HG03095 (cell line): Measurements from ENCODE around the gene TASOR2.

Experiments
- ATAC-seq: cut with Tn5 transposase; IDR thresholded peaks from one replicate; pipeline ENCODE4 v1.9.1; 2021; ENCODE audit warnings: moderate library complexity; ENCODE audit not compliant: unreplicated experiment

The TASOR2 gene

DNA sequence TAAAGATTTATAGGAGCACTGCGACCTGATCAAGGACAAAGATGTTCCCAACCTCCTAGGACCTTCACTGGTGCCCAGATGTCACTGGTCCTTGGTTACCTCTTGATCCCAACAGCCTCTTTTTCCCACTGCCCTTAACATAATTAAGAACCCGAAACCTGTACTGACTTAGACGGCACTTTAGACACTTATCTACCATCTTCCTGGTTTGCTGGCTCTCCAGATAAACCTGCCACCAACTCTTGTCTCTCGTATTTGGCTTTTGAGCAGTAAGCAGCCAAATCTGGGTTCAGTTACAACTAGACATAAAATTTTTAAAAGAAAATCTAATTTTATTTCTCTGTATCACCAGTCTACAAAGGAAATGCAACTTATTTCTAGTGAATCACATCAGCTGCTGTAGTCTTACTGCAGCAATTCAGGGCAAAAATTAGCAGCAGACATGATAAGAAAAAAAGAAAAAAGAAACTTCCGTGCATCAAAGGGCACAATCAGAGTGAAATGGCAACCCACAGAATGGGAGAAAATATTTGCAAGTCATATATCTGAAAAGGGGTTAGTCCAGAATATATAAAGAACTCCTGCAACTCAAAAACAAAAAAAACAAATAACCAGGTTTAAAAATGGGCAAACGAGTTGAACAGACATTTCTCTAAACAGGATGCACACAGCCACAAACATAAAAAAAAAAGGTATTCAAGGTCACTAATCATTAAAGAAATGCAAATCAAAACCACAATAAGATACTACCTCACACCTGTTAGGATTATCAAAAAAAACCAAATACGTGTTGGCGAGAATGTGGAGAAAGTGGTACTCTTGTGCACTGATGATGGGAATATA lies 27.7 kb upstream of the TASOR2 start:
- no peak for ATAC-seq

DNA sequence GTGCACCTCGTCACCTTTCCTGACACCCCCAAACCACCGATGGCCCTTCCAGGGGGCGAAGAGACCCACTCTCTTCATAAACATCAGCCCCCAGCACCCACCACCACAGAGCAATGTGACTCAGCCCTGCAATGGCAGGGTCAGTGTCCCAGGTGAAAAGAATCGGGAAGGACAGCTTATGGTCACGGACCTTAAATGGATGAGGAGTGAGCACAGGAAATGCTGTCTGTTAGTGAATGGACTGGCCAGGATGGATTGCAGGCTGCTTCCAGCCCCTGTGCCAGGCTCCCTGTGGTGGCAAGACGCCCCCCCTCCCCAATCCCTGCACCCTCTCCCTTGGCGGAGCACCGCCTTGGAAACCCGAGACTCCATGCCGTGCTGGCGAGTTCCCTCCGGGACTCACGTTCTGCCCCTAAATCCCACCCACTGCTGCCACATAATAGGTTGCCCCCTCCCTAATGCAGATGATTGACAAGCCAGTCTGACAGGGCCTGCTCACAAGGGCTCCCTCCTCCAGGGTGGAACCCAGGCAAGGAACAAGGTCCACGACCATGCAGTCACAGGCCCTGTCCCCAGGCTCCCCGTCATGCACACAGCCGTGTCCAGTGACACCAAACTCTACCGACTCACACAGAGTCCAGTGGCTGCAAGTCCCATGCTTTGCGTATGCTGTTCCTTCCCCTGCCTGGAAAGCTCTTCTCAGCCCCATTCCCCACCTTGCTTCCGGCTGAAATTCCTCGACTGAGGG lies 25.6 kb upstream of the TASOR2 start:
- ATAC-seq: no peak

DNA sequence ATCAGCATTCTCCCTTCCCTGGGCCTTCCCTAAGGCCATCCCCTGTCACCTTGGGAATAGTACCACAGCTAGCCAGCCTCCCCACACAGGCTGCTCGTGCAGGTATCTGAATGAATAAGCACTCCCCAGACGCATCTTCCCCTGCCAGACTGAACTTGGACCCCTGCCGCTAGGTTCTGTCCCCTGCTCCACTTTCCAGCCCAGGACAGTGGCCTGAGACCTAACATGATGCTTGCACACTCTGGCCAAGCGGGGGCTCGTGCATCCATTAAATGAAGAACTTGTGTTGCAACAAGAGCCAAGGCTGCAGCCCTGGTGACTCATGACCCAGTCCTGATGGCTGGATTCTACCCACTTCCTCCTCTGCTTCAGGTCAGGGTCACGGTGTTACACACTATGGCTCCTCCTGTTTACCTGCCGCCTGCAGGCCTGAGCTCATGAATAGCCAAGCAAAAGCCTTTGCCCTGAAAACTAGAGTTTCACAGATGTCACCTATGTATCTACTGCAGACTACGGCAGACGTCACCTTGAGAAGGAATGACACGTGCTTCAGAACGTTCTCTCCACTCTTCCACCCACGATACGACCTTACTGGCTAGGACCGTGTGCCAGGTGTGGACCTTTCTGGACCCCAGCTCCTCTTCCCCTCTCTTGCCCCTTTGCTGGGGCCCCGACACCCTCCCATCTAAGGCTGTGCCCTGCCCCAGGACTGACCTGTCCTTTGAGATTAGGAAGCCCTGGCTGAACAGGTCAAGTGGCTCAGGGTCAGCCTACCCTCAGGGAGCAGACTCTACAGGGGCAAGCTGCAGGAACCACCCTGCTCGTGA lies 24.7 kb upstream of the TASOR2 start:
- peak; percentile 76 for ATAC-seq

DNA sequence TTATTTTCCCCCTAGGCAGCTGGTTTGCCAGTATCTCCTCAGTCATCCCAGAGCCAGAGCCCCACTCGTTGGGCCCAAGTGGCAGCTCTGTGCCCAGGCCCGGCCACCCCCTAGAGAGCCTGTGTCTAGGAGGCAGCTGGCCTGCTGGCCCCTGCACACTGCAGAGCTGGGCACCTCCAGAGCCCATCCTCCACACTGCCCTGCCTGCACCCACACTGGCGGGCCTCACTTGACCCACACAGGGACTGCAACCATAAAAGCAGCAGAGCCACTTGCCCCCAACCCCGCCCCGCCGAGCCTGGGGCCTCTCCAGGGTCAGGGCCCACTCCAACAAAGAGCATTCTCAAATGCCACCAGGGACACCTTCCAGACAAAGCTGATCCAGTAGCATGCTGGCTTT lies 23.6 kb upstream of the TASOR2 start:
- ATAC-seq: no peak

DNA sequence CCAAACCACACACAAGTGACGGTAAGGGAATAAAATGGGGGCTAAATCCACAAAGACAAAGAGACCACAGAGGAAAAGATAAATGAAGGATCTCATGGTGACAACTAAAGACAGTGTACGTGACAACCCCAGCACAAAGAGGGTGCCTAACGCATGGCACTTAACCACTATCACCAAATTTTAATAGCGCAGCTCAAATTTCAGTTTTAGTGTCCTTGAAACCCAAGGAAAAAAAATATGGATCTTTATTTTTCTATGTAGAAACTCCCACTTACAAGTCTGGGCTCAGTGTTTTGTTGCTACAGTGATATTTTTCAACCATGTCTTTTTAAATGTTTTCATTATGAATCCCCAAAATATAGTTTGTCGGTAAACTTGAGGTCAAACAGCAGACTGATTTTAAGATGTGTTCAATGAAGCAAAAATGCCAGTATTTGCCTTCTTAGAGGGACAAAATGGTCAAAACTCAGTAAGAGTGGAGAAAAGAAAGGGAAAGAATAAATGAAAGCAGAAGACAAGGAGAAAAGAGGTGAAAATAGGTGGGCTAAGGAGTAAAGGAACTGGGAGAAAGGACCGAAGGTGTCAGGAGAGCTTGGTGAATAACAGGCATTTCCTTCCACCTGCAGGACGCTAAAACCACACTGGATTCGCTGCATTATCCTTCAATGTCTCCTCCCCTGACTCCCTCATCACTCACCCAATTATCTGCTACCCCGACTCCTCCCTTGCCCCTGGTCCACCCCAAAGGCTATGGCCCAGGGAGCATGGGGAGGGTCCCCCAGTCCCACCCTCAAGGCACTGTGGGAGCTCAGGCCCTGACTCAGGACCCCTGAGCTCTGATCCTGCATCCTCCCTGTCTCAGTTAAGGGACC lies 21.7 kb upstream of the TASOR2 start:
- no peak for ATAC-seq

DNA sequence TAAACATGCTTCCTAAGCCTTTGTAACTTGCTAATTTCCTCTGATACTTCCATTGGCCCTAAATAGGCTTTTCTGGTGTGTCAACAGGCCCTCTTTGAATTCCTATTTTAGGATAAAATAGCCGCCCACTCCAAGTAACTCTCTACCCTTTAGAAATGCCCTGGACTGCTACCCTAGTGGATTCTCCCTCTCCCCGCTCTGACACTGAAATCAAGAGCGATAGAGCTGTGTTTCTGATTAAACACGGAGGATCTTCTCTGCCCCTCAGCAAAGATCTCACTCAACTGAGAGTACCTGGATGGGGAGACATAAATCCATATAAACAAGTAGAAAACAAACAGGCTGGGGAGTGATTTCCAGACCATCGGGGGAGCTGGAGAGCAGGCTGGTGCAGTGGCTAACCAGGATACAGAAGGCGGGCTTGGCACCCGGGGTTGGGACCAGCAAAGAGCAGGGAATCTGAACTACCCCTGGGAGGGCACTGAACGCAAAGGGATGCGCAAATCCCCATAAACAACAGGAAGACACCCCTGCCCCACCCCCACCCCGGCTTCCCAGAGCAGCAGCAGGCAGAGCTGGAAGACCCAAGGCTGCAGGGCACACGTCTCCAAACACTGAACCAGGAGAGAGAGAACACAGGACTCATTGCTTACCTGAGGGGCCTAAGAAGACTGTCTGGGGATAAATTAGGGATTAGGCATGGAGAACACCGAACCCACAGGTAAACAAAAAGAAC lies 20.8 kb upstream of the TASOR2 start:
- no peak for ATAC-seq

DNA sequence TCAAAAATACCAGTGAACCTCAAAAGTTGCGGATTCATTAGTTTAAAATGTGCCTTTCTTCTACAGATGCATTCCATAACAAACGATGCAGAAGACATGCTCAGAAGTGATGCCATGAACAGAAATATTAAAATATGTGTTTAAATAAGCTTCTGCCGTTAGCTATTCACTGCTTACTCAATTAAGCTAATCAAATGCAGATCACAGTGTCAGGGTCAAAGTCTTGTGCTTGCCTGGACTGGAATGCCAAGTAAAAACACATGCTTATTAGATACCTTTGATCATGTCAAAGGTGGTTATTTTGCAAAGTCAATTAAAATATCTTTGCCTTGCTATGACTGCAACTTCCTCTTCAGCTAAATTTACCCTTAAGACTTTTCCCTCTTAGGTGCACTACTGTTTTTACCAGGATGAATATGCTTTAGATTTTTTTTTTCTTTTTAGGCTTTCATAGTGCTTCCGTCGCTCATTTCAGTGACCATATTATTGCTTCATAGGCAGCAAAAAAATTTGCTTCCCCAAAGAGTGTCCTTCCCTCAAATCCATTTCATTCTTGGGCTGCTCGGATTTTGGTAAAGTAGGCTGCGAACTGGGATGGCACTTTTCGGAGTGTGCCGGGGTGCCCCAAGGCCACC lies 19.1 kb upstream of the TASOR2 start:
- ATAC-seq: no peak

DNA sequence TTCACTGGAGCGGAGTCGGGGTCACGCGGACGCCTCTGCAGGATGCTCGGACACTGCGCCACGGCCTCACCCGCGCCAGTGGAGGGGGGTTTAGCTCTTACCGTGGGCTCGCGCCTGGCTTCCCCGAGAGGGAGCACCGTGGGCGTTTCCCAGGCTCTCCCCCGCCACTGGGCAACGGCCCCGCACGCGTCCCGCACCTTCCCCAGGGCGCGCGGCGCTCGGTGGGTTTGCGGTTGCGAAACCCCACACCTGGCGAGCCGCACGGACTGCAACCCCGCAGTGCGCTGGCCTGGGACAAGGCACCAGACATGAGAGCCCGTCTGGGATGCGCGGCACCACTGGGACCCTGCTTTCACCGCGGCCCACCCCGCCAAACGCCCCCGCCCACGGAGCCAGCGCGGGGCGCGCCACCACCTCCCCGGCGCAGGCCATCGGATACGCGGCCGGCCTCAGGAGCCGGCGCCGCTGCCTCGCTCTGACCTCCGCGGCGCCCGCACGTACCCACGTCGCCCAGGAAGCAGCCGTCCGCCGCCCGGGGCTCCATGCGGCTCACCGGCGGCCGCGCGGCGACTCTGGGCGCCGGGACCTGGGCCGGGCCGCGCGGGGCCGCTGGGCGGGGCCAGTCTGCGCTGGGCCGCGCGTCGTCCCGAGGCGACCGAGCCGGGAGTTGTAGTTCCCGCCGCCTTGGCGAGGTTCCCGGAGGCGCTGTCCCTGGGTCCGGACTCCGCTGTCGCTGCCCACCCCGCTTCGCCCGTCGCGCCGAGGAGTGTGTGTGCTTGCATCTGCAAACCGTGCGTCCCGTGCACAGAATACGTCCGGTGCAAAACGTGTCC lies 18.4 kb upstream of the TASOR2 start, which contains the start of gene ASB13:
ASB13 (minus strand) TSS at position 588 of the 833 bp plus-strand sequence; CDS start at position 544, 44 bp downstream.
- ATAC-seq: no peak

DNA sequence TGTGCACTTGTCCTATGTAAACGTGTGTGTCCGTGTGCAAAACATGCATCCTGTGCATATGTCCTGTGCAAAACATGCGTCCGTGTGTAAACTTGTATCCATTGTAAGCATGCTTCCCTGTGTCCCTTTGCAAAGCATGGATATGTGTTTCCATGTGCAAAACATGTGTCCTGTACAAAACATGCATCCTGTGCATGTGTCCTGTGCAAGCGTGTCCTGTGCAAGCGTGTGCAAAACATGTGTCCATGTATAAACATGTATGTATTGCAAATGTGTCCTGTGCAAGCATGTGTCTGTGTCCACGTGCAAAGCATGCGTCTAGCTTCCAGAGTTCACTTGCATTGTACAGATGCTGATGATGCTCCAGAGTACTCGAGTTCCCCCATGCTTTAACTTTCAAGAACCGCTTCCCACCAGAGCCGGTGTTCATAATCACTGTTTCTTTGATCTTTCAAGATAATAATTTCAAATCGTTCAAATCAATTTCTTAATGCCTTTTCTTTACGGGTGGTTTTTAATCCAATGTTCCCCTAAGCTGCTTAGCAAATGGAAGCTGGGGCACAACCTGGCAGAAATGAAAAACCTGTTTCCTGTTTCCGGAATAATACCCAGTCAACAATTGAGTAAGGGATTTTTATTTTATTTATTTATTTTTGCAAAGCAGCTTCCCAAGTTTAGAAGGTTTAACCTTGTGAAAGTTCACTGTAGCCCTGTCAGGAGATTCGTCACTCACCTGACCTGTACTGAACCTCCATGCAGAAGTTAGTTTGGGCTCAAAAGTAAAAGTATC lies 17.6 kb upstream of the TASOR2 start:
- no peak for ATAC-seq

DNA sequence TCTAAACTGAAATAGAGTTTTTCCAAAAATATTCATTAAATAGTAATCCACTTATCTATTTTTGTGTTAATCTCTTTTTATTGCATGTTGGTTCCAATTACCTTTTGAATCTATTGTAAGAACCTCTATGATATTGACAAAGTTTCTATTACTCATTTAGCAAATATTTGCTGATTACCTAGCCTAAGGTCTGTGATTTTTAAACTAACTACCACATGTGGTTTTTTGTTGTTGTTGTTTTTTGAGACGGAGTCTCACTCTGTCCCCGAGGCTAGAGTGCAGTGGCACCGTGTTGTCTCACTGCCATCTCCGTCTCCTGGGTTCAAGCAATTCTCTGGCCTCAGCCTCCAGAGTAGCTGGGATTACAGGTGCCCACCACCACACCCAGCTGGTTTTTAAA lies 16.2 kb upstream of the TASOR2 start:
- ATAC-seq: no peak

DNA sequence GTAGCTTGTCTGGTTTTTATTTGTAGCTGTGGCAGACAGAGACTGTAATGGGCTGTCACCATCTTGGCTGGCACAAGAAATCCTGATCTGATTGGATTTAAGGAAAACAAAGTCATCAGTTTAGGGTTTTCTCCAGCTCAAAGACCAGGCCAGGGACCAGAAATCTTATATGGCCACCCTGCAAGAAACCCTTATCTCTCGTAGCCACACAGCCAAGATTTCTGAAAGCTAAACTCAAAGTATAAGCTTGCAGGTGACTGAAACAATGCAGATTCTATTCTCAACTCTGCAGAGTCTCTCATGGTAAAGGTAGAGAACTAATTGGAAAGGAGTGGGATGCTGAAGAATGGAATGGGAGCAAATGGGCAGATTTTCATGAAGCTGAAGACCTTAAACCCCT lies 15.0 kb upstream of the TASOR2 start:
- ATAC-seq: no peak

DNA sequence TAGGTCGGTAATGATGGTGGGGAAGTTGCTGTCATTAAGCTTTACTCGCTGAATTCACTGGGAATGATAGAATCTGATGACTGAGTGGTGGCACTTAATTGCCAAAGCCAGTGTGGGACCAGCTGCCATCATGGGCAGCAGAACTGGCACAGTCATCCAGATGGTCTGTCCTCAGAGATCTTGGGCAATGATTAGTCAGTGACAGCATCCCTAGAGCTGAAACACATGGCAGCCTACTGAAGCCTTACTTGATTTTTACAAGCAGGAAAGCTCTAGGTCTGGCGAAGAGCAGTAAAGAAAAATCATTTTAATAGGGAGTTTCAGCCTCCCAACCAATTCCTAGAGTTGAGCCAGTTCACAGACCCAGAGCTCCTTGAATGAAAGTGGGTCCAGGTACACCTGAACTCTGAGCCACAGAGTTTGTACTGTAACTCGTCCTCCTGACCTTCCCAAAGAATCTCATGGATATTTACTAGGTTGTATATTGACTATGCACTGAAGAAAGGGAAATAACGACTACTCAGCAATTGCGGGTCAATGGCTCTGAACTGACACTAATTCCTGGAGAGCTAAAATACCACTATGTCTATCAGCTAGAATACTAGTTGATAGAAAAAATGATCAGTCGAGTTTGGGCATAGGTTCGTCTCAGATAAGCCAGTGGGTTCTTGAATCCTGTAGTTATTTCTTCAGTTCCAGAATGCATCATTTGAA lies 13.8 kb upstream of the TASOR2 start:
- ATAC-seq: no peak

DNA sequence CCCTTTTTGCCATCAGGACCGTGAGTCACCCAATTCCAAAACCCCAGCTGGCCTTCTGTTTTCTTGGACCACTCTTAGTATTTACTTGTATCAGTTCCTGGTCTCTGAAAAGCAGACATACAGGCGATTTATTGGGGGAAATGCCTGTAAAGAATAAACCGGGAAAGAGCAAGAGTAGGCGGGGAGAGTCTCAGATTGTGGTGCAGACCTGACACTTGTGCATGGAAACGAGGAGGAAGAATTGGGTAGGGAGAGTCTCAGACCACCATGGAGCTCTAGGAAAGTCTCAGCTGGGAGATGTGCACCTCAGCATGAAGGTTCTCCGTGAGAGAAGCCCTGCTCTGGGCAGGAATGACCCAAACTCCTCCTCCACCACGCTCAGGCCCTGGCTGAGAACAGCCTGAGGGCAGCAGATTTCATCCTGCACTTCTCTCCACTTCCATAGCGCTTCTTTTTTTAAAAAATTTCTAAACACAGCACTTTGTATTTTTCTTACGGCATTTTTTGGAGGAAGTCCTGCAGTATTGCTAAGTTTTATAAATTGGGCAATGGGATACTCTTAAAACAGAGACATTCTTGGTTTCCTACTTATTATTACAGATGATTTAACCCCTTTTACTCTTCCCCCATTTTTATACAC lies 6.1 kb upstream of the TASOR2 start:
- ATAC-seq: no peak

DNA sequence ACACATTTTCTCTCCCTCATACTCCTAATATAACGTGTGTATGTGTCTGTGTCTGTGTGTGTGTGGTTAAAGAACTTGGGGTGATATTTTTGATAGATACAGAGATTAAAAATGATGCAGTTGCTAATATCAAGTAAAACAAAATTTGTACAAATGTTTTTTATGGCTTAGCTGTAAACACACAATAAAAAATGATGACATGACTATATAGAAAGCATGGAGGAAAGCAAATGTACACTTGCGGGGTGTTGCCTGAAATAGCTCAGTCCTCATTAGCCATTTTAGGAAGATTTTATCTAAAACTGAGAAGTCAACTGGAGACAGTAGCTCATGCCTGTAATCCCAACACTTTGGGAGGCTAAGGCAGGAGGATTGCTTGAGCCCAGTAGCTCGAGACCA lies 5.6 kb upstream of the TASOR2 start:
- ATAC-seq: no peak

DNA sequence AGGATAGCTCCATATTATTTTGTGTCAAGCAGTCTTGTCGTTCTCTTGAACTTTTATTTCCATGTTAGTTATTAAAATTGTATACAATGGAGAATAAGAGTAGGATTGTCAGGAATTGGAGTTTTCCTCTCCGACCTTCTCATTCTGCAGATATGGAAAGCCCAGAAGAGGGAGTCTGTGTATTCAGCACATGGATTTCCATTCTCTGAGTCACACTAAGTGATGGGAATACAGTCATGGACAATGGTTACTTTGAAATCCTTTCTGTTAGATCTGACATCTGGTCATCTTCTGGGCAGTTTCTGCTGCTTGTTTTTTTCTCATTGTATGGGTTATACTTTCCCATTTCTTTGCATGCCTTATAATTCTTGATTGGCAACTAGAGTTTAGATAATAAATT lies 5.0 kb upstream of the TASOR2 start:
- ATAC-seq: no peak

DNA sequence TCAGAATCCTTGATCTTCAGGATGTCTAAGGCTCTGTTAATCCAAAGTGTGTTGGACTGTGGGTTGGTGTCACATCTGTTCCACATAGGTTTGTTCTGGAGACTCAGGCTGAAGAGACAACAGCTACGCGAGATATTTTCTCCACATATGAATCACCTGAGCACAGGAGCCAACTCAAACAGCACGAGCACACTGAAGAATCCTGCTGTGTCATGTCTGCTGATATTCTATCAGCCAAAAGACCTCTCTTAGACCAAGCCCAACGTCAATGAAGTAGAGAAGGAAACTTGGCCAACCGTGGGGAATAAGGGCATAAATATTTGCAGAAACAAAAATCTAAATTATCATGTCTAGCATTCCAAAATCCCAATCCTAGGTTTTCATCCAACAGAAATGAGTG lies 2.7 kb upstream of the TASOR2 start:
- no peak for ATAC-seq

DNA sequence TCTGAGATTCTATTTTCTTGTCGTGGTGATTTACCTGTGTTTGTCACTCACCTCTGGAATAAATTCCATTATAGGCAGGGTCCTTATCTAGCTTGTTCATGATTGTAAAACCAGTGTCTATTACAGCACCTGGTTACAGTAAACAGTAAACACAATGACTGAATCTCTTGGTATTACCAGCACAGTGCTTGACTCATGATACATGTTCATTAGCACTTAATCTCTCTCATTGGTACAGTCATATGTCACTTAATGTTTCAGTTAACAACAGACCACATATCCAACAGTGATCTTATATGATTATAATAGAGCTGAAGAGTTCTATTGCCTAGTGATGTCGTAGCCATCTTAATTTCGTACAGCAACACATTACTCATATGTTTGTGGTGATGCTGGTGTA lies 1.6 kb upstream of the TASOR2 start:
- ATAC-seq: no peak
